HCT116 (cell line): Measurements from ENCODE around the gene SRP54. TPM values are rescaled to one million over a fixed set of nuclear protein-coding genes. Genes with fewer than 3 reads are reported as not detected.
"Not testable (repeated sequence)": the region's sequence is repeated elsewhere in the genome, so short reads cannot be mapped to it uniquely, and the experiment has no call there.

Source experiments
- ATAC-seq: fragments of 200-7000 bp; cut with Tn5 transposase; 2 replicates; pipeline ENCODE4 v1.9.1; 2020; ENCODE audit warnings: mild to moderate bottlenecking, moderate library complexity
- BruUV-seq: library from RNA; stranded (reverse); fragments of 400-500 nt; replicated peaks from 2 replicates; lab custom pipeline; 2021; lab: Mats Ljungman, UMichigan
- CTCF ChIA-PET: fragments of 300-600 bp; sonication (Branson Sonifier 250); formaldehyde crosslinking; loops from one replicate; lab custom pipeline; 2021; ENCODE audit warnings: antibody characterized with exemption; lab: Charles Lee
- POLR2A ChIA-PET: fragments of 300-600, 350-600 bp; sonication (Branson Sonifier 250); formaldehyde crosslinking; loops from one replicate; lab custom pipeline; 2021; ENCODE audit warnings: antibody characterized with exemption; lab: Charles Lee
- RAD21 ChIA-PET, 2 experiments: fragments of 300-600 bp; sonication (Branson Sonifier 250); formaldehyde crosslinking; loops; one replicate each; lab custom pipeline; 2023; ENCODE audit warnings: low total read pairs in 2 of 2; ENCODE audit not compliant: uncharacterized antibody in 2 of 2, unreplicated experiment in 2 of 2, low non-redundant PET in 1 of 2; lab: Charles Lee
- DNase-seq: peaks from one replicate; pipeline ENCODE4 v3.0.0-alpha.2; 2010; ENCODE audit warnings: low read depth, low spot score
- H2AFZ ChIP-seq: fragments of 200-600 bp; shearing (Covaris generic), sonication (generic); 2 replicates; pipeline ENCODE4 v1.6.1; 2017; ENCODE audit warnings: low read depth, mixed run types, mixed read lengths, antibody characterized with exemption, low read length; ENCODE audit not compliant: poor library complexity, severe bottlenecking
- H3K27ac ChIP-seq: 2 replicates; pipeline ENCODE4 v1.5.1; 2012; ENCODE audit warnings: low read depth, low read length
- H3K27me3 ChIP-seq: fragments of 200-600 bp; sonication (generic); 2 replicates; pipeline ENCODE4 v1.6.1; 2016; ENCODE audit warnings: mixed run types, low read length, mixed read lengths; ENCODE audit not compliant: insufficient read depth
- H3K36me3 ChIP-seq, 2 experiments: fragments of 200-500 bp in 1 of 2; fragments of 200-600 bp in 1 of 2; sonication (Bioruptor generic) in 1 of 2; sonication (generic) in 1 of 2; 2 replicates each; pipeline versions ENCODE4 v1.5.1 to v1.6.1; 2014 to 2016; ENCODE audit warnings: low read length in 2 of 2, inconsistent platforms in 1 of 2, mixed read lengths in 1 of 2, mixed run types in 1 of 2; ENCODE audit not compliant: insufficient read depth in 2 of 2, control insufficient read depth in 1 of 2
- H3K4me1 ChIP-seq, 2 experiments: fragments of 200-600 bp in 1 of 2; sonication (generic) in 1 of 2; 2 replicates each; pipeline versions ENCODE4 v1.5.1 to v1.6.1; 2012 to 2017; ENCODE audit warnings: low read length in 2 of 2, inconsistent platforms in 1 of 2, mild to moderate bottlenecking in 1 of 2, mixed read lengths in 1 of 2, mixed run types in 1 of 2, moderate library complexity in 1 of 2; ENCODE audit not compliant: insufficient read depth in 2 of 2, control insufficient read depth in 1 of 2
- H3K4me2 ChIP-seq: fragments of 200-600 bp; sonication (generic); 2 replicates; pipeline ENCODE4 v1.6.1; 2017; ENCODE audit warnings: mixed run types, low read length, mixed read lengths
- H3K4me3 ChIP-seq, 2 experiments: fragments of 200-600 bp in 1 of 2; sonication (generic) in 1 of 2; replicated peaks in 1 of 2; 2 replicates each; pipeline ENCODE4 v1.5.1; 2011 to 2016; ENCODE audit warnings: low read length in 2 of 2, control low read depth in 1 of 2, low read depth in 1 of 2, mild to moderate bottlenecking in 1 of 2, mixed read lengths in 1 of 2, mixed run types in 1 of 2
- H3K79me2 ChIP-seq: fragments of 200-600 bp; sonication (generic); 2 replicates; pipeline ENCODE4 v1.6.1; 2017; ENCODE audit warnings: mild to moderate bottlenecking, mixed run types, low read length, moderate library complexity, mixed read lengths; ENCODE audit not compliant: insufficient read depth
- H3K9ac ChIP-seq: fragments of 200-600 bp; sonication (generic); 2 replicates; pipeline ENCODE4 v1.6.1; 2016; ENCODE audit warnings: low read length, mixed read lengths
- H3K9me2 ChIP-seq: fragments of 200-600 bp; sonication (generic), shearing (Covaris generic); 2 replicates; pipeline ENCODE4 v1.6.1; 2017; ENCODE audit warnings: mixed run types, mild to moderate bottlenecking, moderate library complexity; ENCODE audit not compliant: insufficient read depth
- H3K9me3 ChIP-seq, 2 experiments: fragments of 200-500 bp in 1 of 2; fragments of 200-600 bp in 1 of 2; sonication (Bioruptor generic) in 1 of 2; sonication (generic) in 1 of 2; 2 replicates each; pipeline ENCODE4 v1.6.1; 2014 to 2017; ENCODE audit warnings: low read length in 2 of 2, mixed read lengths in 2 of 2, inconsistent platforms in 1 of 2, low read depth in 1 of 2, mild to moderate bottlenecking in 1 of 2, mixed run types in 1 of 2, moderate library complexity in 1 of 2; ENCODE audit not compliant: control insufficient read depth in 1 of 2, insufficient read depth in 1 of 2
- H4K20me1 ChIP-seq: fragments of 200-600 bp; sonication (generic), shearing (Covaris generic); 2 replicates; pipeline ENCODE4 v1.6.1; 2017; ENCODE audit warnings: mixed run types, mild to moderate bottlenecking, moderate library complexity; ENCODE audit not compliant: insufficient read depth
- FOSL1 ChIP-seq: IDR thresholded peaks from 2 replicates; pipeline ENCODE4 v1.6.1; 2012; ENCODE audit warnings: low read depth
- SRF ChIP-seq: IDR thresholded peaks from 2 replicates; pipeline ENCODE4 v1.6.1; 2012; ENCODE audit warnings: low read depth
- YY1 ChIP-seq: IDR thresholded peaks from 2 replicates; pipeline ENCODE4 v1.6.1; 2011; ENCODE audit warnings: low read length, low read depth, moderate library complexity, mild to moderate bottlenecking; ENCODE audit not compliant: insufficient replicate concordance; ENCODE audit errors: extremely low read depth
- intact Hi-C: fragments of 100-400 bp; cut with micrococcal nuclease; formaldehyde crosslinking; loops from 2 replicates; pipeline ENCODE4 v1.10.0; 2022
- total RNA-seq: library from RNA; stranded (reverse); gene quantifications from one replicate; pipeline ENCODE4 v1.2.1, GENCODE V29; 2021; ENCODE audit not compliant: unreplicated experiment

SRP54 gene
- total RNA-seq, 1 experiment from 2014 or later, result 53.0 TPM

- H3K79me2 ChIP-seq, BruUV-seq, H3K27ac ChIP-seq, H3K9ac ChIP-seq, H3K36me3 ChIP-seq, H3K27me3 ChIP-seq, H3K9me2 ChIP-seq, ATAC-seq, CTCF ChIA-PET, DNase-seq, H3K4me3 ChIP-seq, POLR2A ChIA-PET, H3K9me3 ChIP-seq, H4K20me1 ChIP-seq, H3K4me2 ChIP-seq, H3K4me1 ChIP-seq, H2AFZ ChIP-seq, intact Hi-C loops: not testable (repeated sequence)
- RAD21 ChIA-PET, result interaction anchor here in 1 of 2 experiments (0.6 kb wide), 1 partner anchor 363 kb away, joined by 5 read pairs; no protein-coding TSS in a partner anchor
Measured at GRCh38 chr14:35034944-35035554, 52.3 kb downstream of the SRP54 start.

GRCh38 chr14:35038312-35038711 is 55.5 kb downstream of the SRP54 start:
- H2AFZ ChIP-seq, H4K20me1 ChIP-seq, DNase-seq, H3K4me1 ChIP-seq, ATAC-seq, H3K27me3 ChIP-seq, intact Hi-C loops, H3K9ac ChIP-seq, H3K79me2 ChIP-seq, CTCF ChIA-PET, H3K27ac ChIP-seq, BruUV-seq, H3K4me2 ChIP-seq, H3K36me3 ChIP-seq, H3K9me2 ChIP-seq, H3K4me3 ChIP-seq, RAD21 ChIA-PET, H3K9me3 ChIP-seq: not testable (repeated sequence)
- POLR2A ChIA-PET, result interaction anchor here (1.1 kb wide), 1 partner anchor 8 kb away, joined by 4 read pairs; the partner anchor contains the start of gene FAM177A1

GRCh38 chr14:35042632-35043031 is 59.8 kb downstream of the SRP54 start:
- ChIA-PET POLR2A (no interaction called here), RAD21 (no interaction called here)
- no peaks in the 10 kb centered on the region for H3K36me3 ChIP-seq
- no peaks in the 10 kb centered on the region for H3K27me3 ChIP-seq
- intact Hi-C loops, result loop anchor here (5.0 kb wide), 1 partner anchor 365 kb away; no protein-coding TSS in a partner anchor
- peaks cover 9% of the 10 kb centered on the region for H3K79me2 ChIP-seq
- H2AFZ ChIP-seq, result no peak overlapping the region
- no TSS peak for BruUV-seq
- H4K20me1 ChIP-seq, result no peaks in the 10 kb centered on the region
- H3K9ac ChIP-seq, result no peak overlapping the region
- ATAC-seq, result no peak
- TF ChIP-seq FOSL1 (no peak), YY1 (no peak), SRF (no peak)
- TF ChIP-seq, all 23 proteins: peak for 0
- CTCF ChIA-PET, result no interaction called here
- no peak for DNase-seq
- Histone ChIP-seq H3K9me2 (no peaks in the 10 kb centered on the region), H3K4me1 (peaks cover 9 to 13% of the 10 kb centered on the region in 2 experiments; a peak in 3 of 4 replicates), H3K4me3 (no peak overlapping the region), H3K9me3 (no peaks in the 10 kb centered on the region), H3K27ac (no peak overlapping the region), H3K4me2 (no peak overlapping the region)
